Epithelial cell of umbilical artery (primary cell): ENCODE data around the gene NFILZ. TPM values are rescaled to one million over a fixed set of nuclear protein-coding genes. Genes with fewer than 3 reads are reported as not detected.

Source experiments
- total RNA-seq: library from RNA; depleted of rRNA; stranded (reverse); fragments of >200 nt; gene quantifications from 2 replicates; pipeline ENCODE4 v1.2.3, GENCODE V29; 2014

The NFILZ gene
- total RNA-seq, result not detected in 2 replicates

GRCh38 chr19:8629996-8630683, at the start of gene NFILZ:
TSS of gene NFILZ (plus strand) at chr19:8630633. CDS start at chr19:8676766, 46,133 bp downstream.

GRCh38 chr19:8610041-8610935, 20.1 kb upstream of the NFILZ start, which contains the start of gene ADAMTS10:
TSS of gene ADAMTS10 (minus strand) at chr19:8610715. CDS start at chr19:8605710, 5,005 bp downstream.

Other genes starting within 250 kb of the NFILZ start
- gene RAB11B, start 240.3 kb upstream of the NFILZ start, total RNA-seq, result 19.5 and 29.9 TPM in 2 replicates
- 104 and 265 TPM in 2 replicates for gene MARCHF2, start 217.3 kb upstream of the NFILZ start, total RNA-seq
- gene HNRNPM, start 185.7 kb upstream of the NFILZ start, total RNA-seq, result 78.3 and 91.6 TPM in 2 replicates
- gene PRAM1, start 128.0 kb upstream of the NFILZ start, total RNA-seq, result not detected in 2 replicates
- gene ZNF414, start 116.5 kb upstream of the NFILZ start, total RNA-seq, result 2.6 and 3.3 TPM in 2 replicates
- gene MYO1F, start 53.2 kb upstream of the NFILZ start, total RNA-seq, result 0.15 TPM in 1 of 2 replicates, not detected in the other
- 1.4 and 1.6 TPM in 2 replicates for gene ADAMTS10, start 19.9 kb upstream of the NFILZ start, total RNA-seq
- gene ACTL9, start 68.2 kb downstream of the NFILZ start, total RNA-seq, result not detected in 2 replicates
- gene OR2Z1, start 91.0 kb downstream of the NFILZ start, total RNA-seq, result not detected in 2 replicates
- 0.15 and 1.6 TPM in 2 replicates for gene ZNF558, start 201.7 kb downstream of the NFILZ start, total RNA-seq
- not detected in 2 replicates for gene MBD3L1, start 201.7 kb downstream of the NFILZ start, total RNA-seq